Adrenal gland (tissue), 5 donors: ENCODE data around the gene TRPV5.

Source experiments
- CTCF ChIP-seq, 6 experiments: fragments of 450-650 bp in 4 of 6; fragments of 200-600 bp in 2 of 6; sonication (generic) in 1 of 6; IDR thresholded peaks; 1 replicate in 5 of 6; 2 replicates in 1 of 6; pipeline versions ENCODE4 v1.5.1 to v1.8.0; 2016 to 2021; ENCODE audit warnings: antibody characterized with exemption in 6 of 6, mild to moderate bottlenecking in 2 of 6, moderate library complexity in 1 of 6
- POLR2A ChIP-seq, 2 donors: fragments of 450-650 bp; IDR thresholded peaks; one replicate each; pipeline ENCODE4 v1.6.1; 2017; ENCODE audit warnings: antibody characterized with exemption in 2 of 2, mild to moderate bottlenecking in 2 of 2, moderate library complexity in 1 of 2
- donor health status: DM: no; HTN: no; CAD: no.

GRCh38 chr7:142870147-142870559 lies 63.4 kb downstream of the TRPV5 start:
- TF ChIP-seq POLR2A (IDR thresholded peaks at IDR 0.05) (no peak), CTCF (IDR thresholded peaks at IDR 0.05) (no peak)
